UCSD-AML1 (cell line): ENCODE measurements around the gene MAST4.
A peak's percentile ranks its signal among the peaks of the same experiment; 100 is the strongest.
"Not testable (repeated sequence)": the region's sequence is repeated elsewhere in the genome, so short reads cannot be mapped to it uniquely, and the experiment has no call there.

Experiments used
- DNase-seq: peaks from one replicate; lab custom pipeline; 2025; ENCODE audit not compliant: unreplicated experiment; lab: John Stamatoyannopoulos, UW

MAST4 gene

DNA sequence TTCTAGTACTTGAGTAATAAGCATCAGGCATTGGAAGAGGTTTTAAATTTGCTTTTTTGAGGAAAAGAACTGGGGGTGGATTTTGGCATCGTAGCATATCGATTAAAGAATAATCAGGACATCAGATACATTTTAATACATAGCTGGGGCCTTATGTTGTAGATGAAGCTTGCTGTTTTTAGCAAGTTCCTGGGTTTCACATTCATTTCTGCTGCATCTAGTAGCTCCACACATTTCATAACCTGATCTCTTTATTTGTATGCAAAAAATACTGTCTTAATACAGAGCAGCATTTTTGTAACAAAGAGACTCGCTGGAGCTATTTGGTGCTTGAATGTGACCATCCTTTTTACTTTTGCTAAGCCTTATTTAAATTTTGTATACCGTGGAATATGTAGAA is 571.9 kb downstream of the MAST4 start:
- DNase-seq = no peak

GRCh38 chr5:67170767-67171166 is 574.6 kb downstream of the MAST4 start:
- DNase-seq = no peak

DNA sequence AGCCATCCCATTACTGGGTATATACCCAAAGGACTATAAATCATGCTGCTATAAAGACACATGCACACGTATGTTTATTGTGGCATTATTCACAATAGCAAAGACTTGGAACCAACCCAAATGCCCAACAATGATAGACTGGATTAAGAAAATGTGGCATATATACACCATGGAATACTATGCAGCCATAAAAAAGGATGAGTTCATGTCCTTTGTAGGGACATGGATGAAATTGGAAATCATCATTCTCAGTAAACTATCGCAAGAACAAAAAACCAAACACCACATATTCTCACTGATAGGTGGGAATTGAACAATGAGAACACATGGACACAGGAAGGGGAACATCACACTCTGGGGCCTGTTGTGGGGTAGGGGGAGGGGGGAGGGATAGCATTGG is 577.2 kb downstream of the MAST4 start:
- not testable (repeated sequence) for DNase-seq

DNA sequence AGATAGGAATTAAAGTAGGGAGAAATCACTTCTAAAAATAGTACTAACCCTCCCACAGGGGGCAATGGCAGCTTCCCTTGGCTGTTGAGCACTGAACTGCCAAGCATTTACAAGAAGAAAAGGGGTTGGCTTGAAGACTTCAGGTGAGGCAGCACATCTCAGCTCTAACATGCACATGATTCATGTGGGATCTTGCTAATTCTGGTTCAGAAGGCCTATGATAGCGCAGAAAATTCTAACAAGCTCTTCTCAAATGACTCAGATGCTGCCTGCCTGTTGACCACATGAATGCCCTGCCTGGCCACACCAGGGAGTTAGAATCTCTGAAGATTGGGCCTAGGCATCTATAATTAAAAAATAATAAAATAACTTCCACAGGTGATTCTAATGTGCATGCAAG is 577.8 kb downstream of the MAST4 start:
- DNase-seq = no peak

GRCh38 chr5:67176936-67177335 is 580.7 kb downstream of the MAST4 start:
- DNase-seq = no peak

- DNase-seq = no peak
These were observed 581.9 kb downstream of the MAST4 start for GRCh38 chr5:67178085-67178484.

DNA sequence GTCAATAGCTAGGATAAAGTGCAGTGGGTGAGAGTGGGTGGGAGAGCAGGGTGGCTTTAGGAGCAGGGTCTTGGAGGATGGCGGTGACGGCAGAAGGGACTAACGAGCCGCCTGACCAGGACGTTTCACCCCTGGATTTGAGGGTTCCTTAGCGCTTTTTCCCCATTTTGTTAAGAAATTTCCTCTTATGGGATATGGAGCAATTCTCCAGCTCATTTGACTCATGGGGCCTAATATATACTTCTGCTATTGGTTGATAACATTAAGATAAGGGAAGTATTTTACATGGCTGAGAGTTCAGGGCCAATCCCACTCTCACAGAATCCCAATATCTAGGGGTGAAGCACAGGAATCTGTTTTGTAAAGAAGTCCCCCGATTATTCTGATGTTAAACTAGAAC is 582.8 kb downstream of the MAST4 start:
- no peak for DNase-seq

DNA sequence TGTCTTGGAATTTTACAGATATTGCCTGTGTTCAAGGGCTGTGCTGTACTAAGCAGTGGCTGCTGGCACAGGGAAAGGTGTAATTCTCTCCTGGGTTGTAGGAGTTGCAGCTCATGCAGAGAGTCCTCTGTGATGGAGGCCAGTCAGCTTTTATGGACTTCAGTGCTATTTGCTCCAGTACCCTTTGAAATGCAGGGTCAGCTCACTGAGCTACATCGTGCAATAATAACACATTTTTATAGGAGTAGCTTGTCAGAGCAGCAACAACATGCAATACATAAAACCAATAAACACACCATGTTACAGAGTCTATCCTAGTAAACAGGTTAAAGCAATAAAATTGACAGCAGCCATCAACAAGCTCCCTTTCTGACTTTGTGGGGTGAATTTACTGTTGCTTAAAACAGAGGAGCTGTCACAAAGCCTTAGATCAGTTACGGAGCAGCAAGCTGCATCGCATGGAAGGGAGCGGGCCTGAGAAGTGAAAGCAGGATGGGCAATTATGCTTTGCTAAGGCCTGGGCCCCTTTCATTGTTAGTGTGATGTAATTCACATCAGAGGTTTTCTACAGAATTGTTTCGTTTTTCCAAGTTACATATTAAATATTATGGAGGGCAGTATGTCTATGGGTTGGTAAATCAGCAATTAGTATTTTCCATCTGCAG is 583.6 kb downstream of the MAST4 start:
- DNase-seq = no peak

GRCh38 chr5:67181648-67182221 is 585.5 kb downstream of the MAST4 start:
- DNase-seq = peak; percentile 31

DNA sequence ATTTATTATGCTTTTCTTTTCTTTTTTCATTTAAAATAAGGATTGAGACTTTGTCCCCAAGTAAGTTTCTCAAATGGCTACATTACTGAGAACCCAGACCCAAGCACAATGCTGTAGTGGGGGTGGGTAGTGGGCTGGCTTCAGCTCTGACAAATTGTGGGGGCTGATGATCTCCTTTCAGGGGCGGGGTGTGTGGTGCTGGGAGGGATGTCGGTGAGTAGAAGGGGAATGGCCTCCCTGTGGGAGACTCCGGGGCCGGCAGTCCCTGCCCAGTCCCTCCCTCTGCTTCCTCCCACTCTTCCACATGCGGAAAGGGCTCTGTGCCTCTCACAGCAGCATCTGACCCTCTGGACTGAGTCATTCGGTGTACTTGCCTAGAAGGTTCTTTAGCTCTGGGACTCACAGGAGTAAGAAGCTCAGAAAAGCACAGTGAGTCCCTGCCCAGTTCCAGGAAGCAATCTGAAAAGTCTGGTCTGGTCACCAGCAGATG is 586.2 kb downstream of the MAST4 start:
- peak; percentile 70 for DNase-seq

DNA sequence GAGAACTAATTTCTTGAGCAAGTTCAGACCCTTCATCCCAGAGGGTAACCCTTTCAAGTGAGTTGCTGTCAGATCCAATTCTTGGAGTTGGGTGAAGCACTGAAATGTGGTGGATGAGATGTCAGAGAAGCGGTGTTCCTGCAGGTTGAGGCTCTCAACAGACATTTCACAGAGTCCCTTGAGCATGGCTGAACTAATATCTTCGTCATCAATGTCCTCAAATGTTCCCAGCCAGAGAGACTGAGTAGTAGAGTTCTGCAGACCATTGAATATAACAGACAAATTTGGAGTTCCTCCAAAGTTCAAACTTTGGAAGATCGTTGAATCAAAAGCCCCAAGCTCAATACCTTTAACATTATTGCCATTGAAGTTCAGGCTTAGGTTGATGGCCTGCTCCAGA is 587.7 kb downstream of the MAST4 start:
- DNase-seq = no peak

- DNase-seq = no peak
These were observed 591.0 kb downstream of the MAST4 start for GRCh38 chr5:67187006-67187715.

- no peak for DNase-seq
These were observed 592.3 kb downstream of the MAST4 start for GRCh38 chr5:67188274-67189078.

GRCh38 chr5:67189079-67189354 is 592.8 kb downstream of the MAST4 start:
- no peak for DNase-seq

DNA sequence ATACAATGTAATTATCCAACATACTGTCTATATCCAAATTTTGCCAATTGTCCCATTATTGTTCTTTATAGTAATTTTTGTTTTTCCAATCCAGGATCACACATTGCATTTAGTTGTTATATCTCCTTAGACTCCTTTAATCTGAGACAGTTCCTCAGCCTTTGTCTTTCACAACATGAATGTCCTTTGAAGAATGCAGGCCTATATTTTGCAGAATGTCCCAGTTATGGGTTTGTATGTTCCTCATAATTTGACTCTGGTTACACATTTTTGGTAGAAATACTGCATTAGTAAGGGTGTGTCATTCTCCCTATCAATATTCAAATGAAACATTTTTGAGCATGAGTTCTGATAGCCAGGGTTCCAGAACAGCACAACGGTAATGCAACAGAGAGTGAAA is 593.7 kb downstream of the MAST4 start:
- no peak for DNase-seq

DNA sequence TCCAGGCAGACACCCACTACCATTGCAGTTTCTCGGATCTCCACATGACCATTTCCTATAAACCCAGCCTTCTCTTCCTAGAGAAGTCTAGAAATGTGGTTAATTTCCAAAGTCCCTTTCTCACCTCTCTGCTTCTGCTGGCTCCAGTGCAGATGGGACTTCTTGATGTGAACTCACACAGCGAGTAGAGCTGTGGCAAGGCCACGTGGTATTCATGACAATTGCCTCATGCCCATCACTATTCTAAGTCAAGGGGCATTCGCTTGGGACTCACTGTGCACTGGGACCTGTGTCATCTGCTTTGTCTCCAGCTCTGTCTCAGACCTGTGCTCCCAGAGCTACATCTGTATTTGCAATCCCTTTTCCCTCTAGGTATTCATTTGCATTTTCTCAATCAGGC is 594.2 kb downstream of the MAST4 start:
- DNase-seq = no peak

GRCh38 chr5:67190861-67191260 is 594.7 kb downstream of the MAST4 start:
- DNase-seq = no peak

GRCh38 chr5:67192719-67193438 is 596.7 kb downstream of the MAST4 start:
- no peak for DNase-seq

- no peak for DNase-seq
These were observed 597.2 kb downstream of the MAST4 start for GRCh38 chr5:67193439-67193807.

DNA sequence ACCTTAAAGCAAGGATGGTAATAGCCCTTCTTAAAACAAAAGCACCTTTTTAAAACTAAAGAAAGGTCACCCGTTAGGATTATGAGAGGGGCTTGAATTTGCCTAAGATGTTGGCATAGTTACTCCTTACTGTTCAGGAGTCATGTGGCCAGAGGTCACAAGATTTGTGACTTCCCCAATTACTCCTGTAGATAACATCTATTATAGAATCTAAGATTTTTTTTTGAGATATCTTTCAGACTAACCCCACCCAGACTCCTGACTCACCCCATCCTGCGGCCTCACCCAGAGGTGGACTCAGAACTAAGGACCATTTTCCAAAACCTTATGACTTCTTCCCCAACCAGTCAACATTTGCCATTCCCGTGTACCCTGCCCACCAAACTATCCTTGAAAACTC is 598.0 kb downstream of the MAST4 start:
- DNase-seq = no peak
